HepG2 (cell line): Measurements from ENCODE around the gene TADA2B.

Experiments
- BCL3 ChIP-seq: sonication (generic); formaldehyde crosslinking; IDR thresholded peaks from 2 replicates; pipeline ENCODE4 v1.5.1; 2020; ENCODE audit warnings: mild to moderate bottlenecking, missing genetic modification reagents, moderate library complexity
- BCLAF1 ChIP-seq: fragments of 450-650 bp; IDR thresholded peaks from 2 replicates; pipeline ENCODE4 v1.6.1; 2017; ENCODE audit warnings: mild to moderate bottlenecking
- FOXJ3 ChIP-seq: sonication (generic); formaldehyde crosslinking; IDR thresholded peaks from 2 replicates; pipeline ENCODE4 v1.4.0; 2020; ENCODE audit warnings: missing genetic modification reagents, mild to moderate bottlenecking, borderline replicate concordance
- MXD3 ChIP-seq: IDR thresholded peaks from 2 replicates; pipeline ENCODE4 v1.6.1; 2016; ENCODE audit warnings: mild to moderate bottlenecking, missing biosample characterization, missing genetic modification reagents
- POLR2A ChIP-seq, 2 experiments: IDR thresholded peaks; 2 replicates each; pipeline ENCODE4 v1.6.1; 2011; ENCODE audit warnings: low read depth in 2 of 2, low read length in 2 of 2, mild to moderate bottlenecking in 1 of 2, moderate library complexity in 1 of 2; ENCODE audit not compliant: insufficient read depth in 1 of 2
- POLR2AphosphoS5 ChIP-seq: IDR thresholded peaks from 2 replicates; pipeline ENCODE4 v1.6.1; 2012; ENCODE audit warnings: low read depth, low read length
- RBM39 ChIP-seq: fragments of 200-400 bp; formaldehyde crosslinking; IDR thresholded peaks from one replicate; pipeline ENCODE4 v1.6.1; 2018; ENCODE audit warnings: antibody characterized with exemption, mild to moderate bottlenecking, low read depth, low read length; ENCODE audit not compliant: poor library complexity, severe bottlenecking
- SAFB2 ChIP-seq: sonication (generic); formaldehyde crosslinking; IDR thresholded peaks from 2 replicates; pipeline ENCODE4 v1.5.1; 2020; ENCODE audit warnings: missing genetic modification reagents, low read depth, mild to moderate bottlenecking, borderline replicate concordance
- ZNF235 ChIP-seq: sonication (generic); formaldehyde crosslinking; IDR thresholded peaks from 2 replicates; pipeline ENCODE4 v1.8.1; 2023; ENCODE audit warnings: mild to moderate bottlenecking, missing genetic modification reagents, borderline replicate concordance
- ZNF280B ChIP-seq: sonication (generic); formaldehyde crosslinking; IDR thresholded peaks from 2 replicates; pipeline ENCODE4 v1.5.0; 2020; ENCODE audit warnings: missing genetic modification reagents, mild to moderate bottlenecking, borderline replicate concordance
- ZSCAN30 ChIP-seq: sonication (generic); formaldehyde crosslinking; IDR thresholded peaks from 2 replicates; pipeline ENCODE4 v1.5.0; 2020; ENCODE audit warnings: mild to moderate bottlenecking, missing genetic modification reagents

- TF ChIP-seq POLR2A (IDR thresholded peaks at IDR 0.05; ENCODE audit: insufficient read depth in 1 of 2, low read depth in 2 of 2, low read length in 2 of 2), result peak in 1 of 2 experiments; percentile 99; a peak in 2 of 4 replicates
- TF ChIP-seq SAFB2 (CRISPR knock-in tag), result no peak; the same call in 1 of the 2 replicates
- no peak for TF ChIP-seq BCLAF1
- TF ChIP-seq POLR2AphosphoS5, result peak; percentile 98
- TF ChIP-seq MXD3 (CRISPR knock-in tag), result peak; percentile 76; the same call in 1 of the 2 replicates
- TF ChIP-seq ZNF235 (CRISPR knock-in tag), result peak; percentile 54; the same call in 1 of the 2 replicates
- no peak for TF ChIP-seq ZNF280B (CRISPR knock-in tag)
- no peak for TF ChIP-seq FOXJ3 (CRISPR knock-in tag)
- peak; percentile 47; the same call in 1 of the 2 replicates for TF ChIP-seq BCL3 (CRISPR knock-in tag)
- TF ChIP-seq ZSCAN30, result no peak
- TF ChIP-seq RBM39, result peak; percentile 57
These were observed 24.5 kb downstream of the TADA2B start, which contains the start of gene GRPEL1 for GRCh38 chr4:7067452-7068278.
